K562 (cell line): ENCODE measurements around the gene SLC24A3. TPM values are rescaled to one million over a fixed set of nuclear protein-coding genes. Genes with fewer than 3 reads are reported as not detected.

ENCODE experiments used
- ATAC-seq: fragments of 200-7000 bp; cut with Tn5 transposase; 3 replicates; pipeline ENCODE4 v1.9.1; 2020; ENCODE audit warnings: moderate library complexity
- BruUV-seq: library from RNA; stranded (reverse); fragments of 400-500 nt; replicated peaks from 2 replicates; lab custom pipeline; 2021; lab: Mats Ljungman, UMichigan
- CTCF ChIA-PET: fragments of 300-600 bp; formaldehyde crosslinking; extraction: SDS; loops from one replicate; lab custom pipeline; 2021; ENCODE audit warnings: low intra/inter-chr PET ratio; lab: Yijun Ruan, JAX
- POLR2A ChIA-PET: fragments of 300-600, 350-650 bp; sonication (Branson Sonifier 250); formaldehyde crosslinking; extraction: SDS; loops from one replicate; lab custom pipeline; 2021; ENCODE audit warnings: antibody characterized with exemption, inconsistent platforms; lab: Yijun Ruan, JAX
- DNase-seq, 4 experiments: peaks; one replicate each; pipeline versions ENCODE4 v3.0.0 to v3.0.0-alpha.2; 2011 to 2018; ENCODE audit warnings: low spot score in 3 of 4, mixed read lengths in 3 of 4; ENCODE audit errors: extremely low read depth in 1 of 4
- FAIRE-seq: peaks from 2 replicates; lab custom pipeline; 2011; peaks lifted over from hg19 to GRCh38; lab: Jason Lieb, UNC
- H2AFZ ChIP-seq: 2 replicates; pipeline ENCODE4 v1.6.0; 2011; ENCODE audit warnings: low read depth, low read length, control low read depth, inconsistent platforms
- H3K27ac ChIP-seq: fragments of 200-600 bp; 3 replicates; pipeline ENCODE4 v1.8.0; 2011; ENCODE audit warnings: low read depth, mild to moderate bottlenecking, control low read depth, inconsistent platforms, low read length, moderate library complexity, mixed read lengths; ENCODE audit errors: extremely low read depth
- H3K27me3 ChIP-seq, 2 experiments: fragments of 300-600 bp in 1 of 2; 2 replicates in 1 of 2; 3 replicates in 1 of 2; pipeline versions ENCODE4 v1.6.0 to v1.8.0; 2011; ENCODE audit warnings: inconsistent platforms in 2 of 2, low read length in 2 of 2, mild to moderate bottlenecking in 1 of 2, mixed read lengths in 1 of 2, moderate library complexity in 1 of 2; ENCODE audit not compliant: control insufficient read depth in 2 of 2, insufficient read depth in 2 of 2
- H3K36me3 ChIP-seq: fragments of 300-600 bp; 3 replicates; pipeline ENCODE4 v1.8.0; 2011; ENCODE audit warnings: mild to moderate bottlenecking, low read length, inconsistent platforms; ENCODE audit not compliant: control insufficient read depth, insufficient read depth
- H3K4me1 ChIP-seq, 2 experiments: fragments of 200-600 bp in 1 of 2; replicated peaks in 1 of 2; 2 replicates in 1 of 2; 3 replicates in 1 of 2; pipeline versions ENCODE4 v1.5.1 to v1.8.0; 2011; ENCODE audit warnings: inconsistent platforms in 2 of 2, low read length in 2 of 2, mild to moderate bottlenecking in 1 of 2, mixed read lengths in 1 of 2, moderate library complexity in 1 of 2; ENCODE audit not compliant: control insufficient read depth in 2 of 2, insufficient read depth in 2 of 2
- H3K4me2 ChIP-seq: 2 replicates; pipeline ENCODE4 v1.6.1; 2011; ENCODE audit warnings: low read length, control low read depth, inconsistent platforms, mixed read lengths; ENCODE audit not compliant: insufficient read depth
- H3K4me3 ChIP-seq: fragments of 200-600 bp; sonication (generic), shearing (Covaris generic); 2 replicates; pipeline ENCODE4 v1.5.1; 2016; ENCODE audit warnings: control low read depth, inconsistent platforms
- H3K79me2 ChIP-seq: fragments of 200-600 bp; 3 replicates; pipeline ENCODE4 v1.8.0; 2011; ENCODE audit warnings: low read length, inconsistent platforms; ENCODE audit not compliant: control insufficient read depth, insufficient read depth
- H3K9ac ChIP-seq, 2 experiments: 2 replicates each; pipeline versions ENCODE4 v1.6.0 to v1.6.1; 2011; ENCODE audit warnings: low read depth in 2 of 2, low read length in 2 of 2, control low read depth in 1 of 2, inconsistent platforms in 1 of 2, mild to moderate bottlenecking in 1 of 2, mixed read lengths in 1 of 2; ENCODE audit not compliant: insufficient read depth in 1 of 2
- H3K9me1 ChIP-seq: one replicate; pipeline ENCODE4 v1.6.0; 2011; ENCODE audit warnings: inconsistent platforms, mild to moderate bottlenecking, low read length, moderate library complexity; ENCODE audit not compliant: control insufficient read depth, insufficient read depth
- H3K9me3 ChIP-seq: replicated peaks from 2 replicates; pipeline ENCODE4 v1.5.1; 2011; ENCODE audit warnings: low read depth, low read length, inconsistent platforms; ENCODE audit not compliant: control insufficient read depth, insufficient read depth
- H4K20me1 ChIP-seq: replicated peaks from 2 replicates; pipeline ENCODE4 v1.6.1; 2011; ENCODE audit warnings: low read length, inconsistent platforms, mixed read lengths; ENCODE audit not compliant: control insufficient read depth, insufficient read depth
- ARID3A ChIP-seq: IDR thresholded peaks from 2 replicates; pipeline ENCODE4 v1.6.1; 2012; ENCODE audit warnings: low read depth, low read length, improper control_type of control experiment, borderline replicate concordance
- CREM ChIP-seq: IDR thresholded peaks from 2 replicates; pipeline ENCODE4 v1.6.1; 2014; ENCODE audit warnings: antibody characterized with exemption, low read depth
- FUS ChIP-seq: fragments of 200-400 bp; formaldehyde crosslinking; optimal IDR thresholded peaks from 2 replicates; pipeline ENCODE3; 2017; ENCODE audit warnings: low read depth, low read length
- GABPB2 ChIP-seq: fragments of 250-450 bp; sonication (Bioruptor Pico); conservative IDR thresholded peaks from 2 replicates; pipeline ENCODE4 v1.5.1; 2021; ENCODE audit warnings: mild to moderate bottlenecking
- IRF2 ChIP-seq: sonication (generic); formaldehyde crosslinking; IDR thresholded peaks from 2 replicates; pipeline ENCODE4 v1.8.1; 2022; ENCODE audit warnings: mild to moderate bottlenecking, missing genetic modification reagents
- KAT8 ChIP-seq: fragments of 450-650 bp; IDR thresholded peaks from 2 replicates; pipeline ENCODE4 v1.6.1; 2016; ENCODE audit warnings: low read depth, mild to moderate bottlenecking
- NKRF ChIP-seq: fragments of 450-650 bp; IDR thresholded peaks from 2 replicates; pipeline ENCODE4 v1.6.1; 2016; ENCODE audit warnings: borderline replicate concordance
- PCBP2 ChIP-seq: fragments of 200-400 bp; formaldehyde crosslinking; IDR thresholded peaks from 2 replicates; pipeline ENCODE4 v1.6.1; 2018; ENCODE audit warnings: low read length, low read depth, mild to moderate bottlenecking, moderate library complexity; ENCODE audit not compliant: poor library complexity, severe bottlenecking
- RBM39 ChIP-seq: fragments of 200-400 bp; formaldehyde crosslinking; optimal IDR thresholded peaks from 2 replicates; pipeline ENCODE3; 2018; ENCODE audit warnings: low read depth, low read length
- ZNF133 ChIP-seq: fragments of 250-450 bp; sonication (Bioruptor Pico); IDR thresholded peaks from 2 replicates; pipeline ENCODE4 v1.4.0; 2020; ENCODE audit warnings: mild to moderate bottlenecking
- ZNF197 ChIP-seq: fragments of 200-800 bp; sonication (Bioruptor generic); IDR thresholded peaks from 2 replicates; pipeline ENCODE4 v1.6.1; 2016; ENCODE audit warnings: low read depth, missing genetic modification characterization, missing compliant biosample characterization
- ZNF347 ChIP-seq: fragments of 450-650 bp; formaldehyde crosslinking; IDR thresholded peaks from 2 replicates; pipeline ENCODE4 v1.4.0; 2020; ENCODE audit warnings: low read depth, mild to moderate bottlenecking, moderate library complexity
- ZNF398 ChIP-seq: fragments of 250-450 bp; sonication (Bioruptor Pico); IDR thresholded peaks from 2 replicates; pipeline ENCODE4 v1.8.0; 2021; ENCODE audit warnings: moderate library complexity, mild to moderate bottlenecking, inconsistent platforms
- ZNF436 ChIP-seq: fragments of 250-450, 450-650 bp; sonication (Bioruptor Pico); formaldehyde crosslinking; IDR thresholded peaks from 2 replicates; pipeline ENCODE4 v1.7.0; 2020; ENCODE audit warnings: mild to moderate bottlenecking
- ZNF830 ChIP-seq: fragments of 250-450 bp; sonication (Bioruptor Pico); IDR thresholded peaks from 2 replicates; pipeline ENCODE4 v1.5.0; 2021; ENCODE audit warnings: mild to moderate bottlenecking
- WGBS: fragments of 100-300 bp; shearing (Covaris generic); methylation state at CpG from one replicate; pipeline ENCODE4 v1.1.6; 2016; ENCODE audit warnings: low coverage, mixed read lengths; ENCODE audit not compliant: insufficient coverage; ENCODE audit errors: missing lambda C conversion rate; 5-methylcytosine and 5-hydroxymethylcytosine counted together
- in situ Hi-C: fragments of 300-500 bp; cut with MboI; formaldehyde crosslinking; loops from 4 replicates; pipeline ENCODE4 v1.15.0; 2018; ENCODE audit warnings: inconsistent platforms, mixed read lengths
- intact Hi-C: fragments of 100-400 bp; cut with micrococcal nuclease; formaldehyde crosslinking; loops from 2 replicates; pipeline ENCODE4 v1.14.2; 2022
- polyA plus RNA-seq, 8 experiments: library from polyadenylated mRNA; depleted of rRNA in 4 of 8; stranded (reverse) in 5 of 8; unstranded in 3 of 8; fragments of >200 nt; fragmentation: Nextera tagmentation in 2 of 8; fragmentation: Illumina TruSeq in 1 of 8; extraction: Ambion mirVana in 2 of 8; extraction: Trizol in 1 of 8; gene quantifications; 2 replicates each; pipeline versions ENCODE4 v1.2.1 to v1.2.3, GENCODE V29; 2011 to 2014; ENCODE audit warnings: inconsistent platforms in 1 of 8, missing spikeins in 1 of 8
- total RNA-seq, 7 experiments: library from RNA; depleted of rRNA in 6 of 7; stranded (reverse); fragments of >200 nt in 6 of 7; fragmentation: Illumina TruSeq in 2 of 7; extraction: Trizol in 2 of 7; gene quantifications; 2 replicates each; pipeline versions ENCODE4 v1.2.1 to v1.2.3, GENCODE V29; 2011 to 2021; ENCODE audit warnings: low replicate concordance in 1 of 7

Gene SLC24A3
- total and polyA plus RNA-seq, 9 of the 15 experiments (the other 6 are each of a cell fraction or from before 2014, with no cell fraction given) = not detected

GRCh38 chr20:19473922-19474286 lies 261.5 kb downstream of the SLC24A3 start (continued):
- no peak for TF ChIP-seq NKRF
- TF ChIP-seq ZNF197 (CRISPR knock-in tag) = no peak

GRCh38 chr20:19478320-19478895 lies 266.0 kb downstream of the SLC24A3 start:
- H3K27me3 ChIP-seq = no peaks in the 10 kb centered on the region
- H3K4me3 ChIP-seq = no peak overlapping the region
- in situ Hi-C loops = no loop called here
- no peak overlapping the region for H3K27ac ChIP-seq
- no peak overlapping the region for H2AFZ ChIP-seq
- H3K36me3 ChIP-seq = no peaks in the 10 kb centered on the region
- H3K4me1 ChIP-seq = no peaks in the 10 kb centered on the region
- intact Hi-C loops = no loop called here
- H3K4me2 ChIP-seq = no peak overlapping the region
- TF ChIP-seq ZNF830 (CRISPR knock-in tag) (no peak), FUS (no peak), ZNF398 (no peak), ZNF133 (no peak), ZNF436 (CRISPR knock-in tag) (no peak), KAT8 (no peak), PCBP2 (no peak), RBM39 (no peak), IRF2 (no peak), ARID3A (no peak), CREM (no peak), GABPB2 (CRISPR knock-in tag) (no peak), ZNF347 (CRISPR knock-in tag) (no peak)
- ChIA-PET POLR2A (no interaction called here), CTCF (no interaction called here)
- H3K9me3 ChIP-seq = no peaks in the 10 kb centered on the region
- WGBS = 0% methylated on average over 5 of the region's 5 CpGs
- BruUV-seq = no TSS peak
- no peaks in the 10 kb centered on the region for H4K20me1 ChIP-seq
- no peaks in the 10 kb centered on the region for H3K9me1 ChIP-seq
- no peak for FAIRE-seq
- DNase-seq = no peak
- no peak for ATAC-seq
- no peak overlapping the region for H3K9ac ChIP-seq
- no peaks in the 10 kb centered on the region for H3K79me2 ChIP-seq
